ENCODE data around the gene SWI5.

DNA sequence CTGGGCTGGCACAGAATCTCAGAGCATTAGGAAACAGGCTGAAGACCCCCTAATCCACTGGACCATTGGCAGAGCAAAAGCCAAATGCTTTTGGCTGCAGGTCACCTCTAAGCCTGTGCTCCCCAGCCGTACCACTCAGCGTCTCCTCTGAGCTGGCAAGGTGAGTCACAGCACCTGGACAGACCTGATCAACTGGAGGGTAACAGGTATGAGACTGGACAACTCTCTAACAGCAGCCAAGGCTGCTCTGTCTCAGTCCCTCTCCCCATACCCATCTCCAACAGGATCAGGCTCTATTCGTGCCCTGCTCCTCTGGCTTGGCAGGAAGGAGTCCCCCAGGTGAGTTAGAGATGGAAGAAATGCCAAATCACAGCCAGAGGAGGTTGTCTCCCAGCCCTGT, 5.0 kb upstream of the SWI5 start:
- no peak for TF ChIP-seq OSR1 (CRISPR knock-in tag; IDR thresholded peaks at IDR 0.05)
- no peak for TF ChIP-seq GLIS3 (CRISPR knock-in tag; IDR thresholded peaks at IDR 0.05)
- TF ChIP-seq SNAI2 (CRISPR knock-in tag; IDR thresholded peaks at IDR 0.05), result no peak
- TF ChIP-seq ZNF70 (CRISPR knock-in tag; IDR thresholded peaks at IDR 0.05), result no peak
- no peak for TF ChIP-seq ARNTL (CRISPR knock-in tag; IDR thresholded peaks at IDR 0.05; ENCODE audit: borderline replicate concordance, low read depth)
- no peak for TF ChIP-seq ZFP30 (CRISPR knock-in tag; IDR thresholded peaks at IDR 0.05)
- TF ChIP-seq, protein P1, sequence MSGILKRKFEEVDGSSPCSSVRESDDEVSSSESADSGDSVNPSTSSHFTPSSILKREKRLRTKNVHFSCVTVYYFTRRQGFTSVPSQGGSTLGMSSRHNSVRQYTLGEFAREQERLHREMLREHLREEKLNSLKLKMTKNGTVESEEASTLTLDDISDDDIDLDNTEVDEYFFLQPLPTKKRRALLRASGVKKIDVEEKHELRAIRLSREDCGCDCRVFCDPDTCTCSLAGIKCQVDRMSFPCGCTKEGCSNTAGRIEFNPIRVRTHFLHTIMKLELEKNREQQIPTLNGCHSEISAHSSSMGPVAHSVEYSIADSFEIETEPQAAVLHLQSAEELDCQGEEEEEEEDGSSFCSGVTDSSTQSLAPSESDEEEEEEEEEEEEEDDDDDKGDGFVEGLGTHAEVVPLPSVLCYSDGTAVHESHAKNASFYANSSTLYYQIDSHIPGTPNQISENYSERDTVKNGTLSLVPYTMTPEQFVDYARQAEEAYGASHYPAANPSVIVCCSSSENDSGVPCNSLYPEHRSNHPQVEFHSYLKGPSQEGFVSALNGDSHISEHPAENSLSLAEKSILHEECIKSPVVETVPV (CRISPR knock-in tag; IDR thresholded peaks at IDR 0.05), result no peak

Data from SK-N-SH treated with all-trans-retinoic acid at 6 μM for 48 hours (cell line).